GM12873 (cell line): ENCODE data around the gene HRH3.

ENCODE experiments used
- TF ChIP-seq, protein P1 (sequence below): IDR thresholded peaks from 2 replicates; pipeline ENCODE4 v1.5.1; 2012; ENCODE audit warnings: low read depth, mild to moderate bottlenecking, moderate library complexity, low read length, control low read depth; ENCODE audit not compliant: insufficient read depth; ENCODE audit errors: missing control alignments

The HRH3 gene

GRCh38 chr20:62253398-62253797 is 33.3 kb upstream of the HRH3 start:
- TF ChIP-seq, protein P1, sequence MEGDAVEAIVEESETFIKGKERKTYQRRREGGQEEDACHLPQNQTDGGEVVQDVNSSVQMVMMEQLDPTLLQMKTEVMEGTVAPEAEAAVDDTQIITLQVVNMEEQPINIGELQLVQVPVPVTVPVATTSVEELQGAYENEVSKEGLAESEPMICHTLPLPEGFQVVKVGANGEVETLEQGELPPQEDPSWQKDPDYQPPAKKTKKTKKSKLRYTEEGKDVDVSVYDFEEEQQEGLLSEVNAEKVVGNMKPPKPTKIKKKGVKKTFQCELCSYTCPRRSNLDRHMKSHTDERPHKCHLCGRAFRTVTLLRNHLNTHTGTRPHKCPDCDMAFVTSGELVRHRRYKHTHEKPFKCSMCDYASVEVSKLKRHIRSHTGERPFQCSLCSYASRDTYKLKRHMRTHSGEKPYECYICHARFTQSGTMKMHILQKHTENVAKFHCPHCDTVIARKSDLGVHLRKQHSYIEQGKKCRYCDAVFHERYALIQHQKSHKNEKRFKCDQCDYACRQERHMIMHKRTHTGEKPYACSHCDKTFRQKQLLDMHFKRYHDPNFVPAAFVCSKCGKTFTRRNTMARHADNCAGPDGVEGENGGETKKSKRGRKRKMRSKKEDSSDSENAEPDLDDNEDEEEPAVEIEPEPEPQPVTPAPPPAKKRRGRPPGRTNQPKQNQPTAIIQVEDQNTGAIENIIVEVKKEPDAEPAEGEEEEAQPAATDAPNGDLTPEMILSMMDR: no peak

GRCh38 chr20:62252342-62252966 is 32.4 kb upstream of the HRH3 start:
- TF ChIP-seq, protein P1: no peak

- TF ChIP-seq, protein P1: no peak
Observed at GRCh38 chr20:62248890-62249560, 28.9 kb upstream of the HRH3 start.

DNA sequence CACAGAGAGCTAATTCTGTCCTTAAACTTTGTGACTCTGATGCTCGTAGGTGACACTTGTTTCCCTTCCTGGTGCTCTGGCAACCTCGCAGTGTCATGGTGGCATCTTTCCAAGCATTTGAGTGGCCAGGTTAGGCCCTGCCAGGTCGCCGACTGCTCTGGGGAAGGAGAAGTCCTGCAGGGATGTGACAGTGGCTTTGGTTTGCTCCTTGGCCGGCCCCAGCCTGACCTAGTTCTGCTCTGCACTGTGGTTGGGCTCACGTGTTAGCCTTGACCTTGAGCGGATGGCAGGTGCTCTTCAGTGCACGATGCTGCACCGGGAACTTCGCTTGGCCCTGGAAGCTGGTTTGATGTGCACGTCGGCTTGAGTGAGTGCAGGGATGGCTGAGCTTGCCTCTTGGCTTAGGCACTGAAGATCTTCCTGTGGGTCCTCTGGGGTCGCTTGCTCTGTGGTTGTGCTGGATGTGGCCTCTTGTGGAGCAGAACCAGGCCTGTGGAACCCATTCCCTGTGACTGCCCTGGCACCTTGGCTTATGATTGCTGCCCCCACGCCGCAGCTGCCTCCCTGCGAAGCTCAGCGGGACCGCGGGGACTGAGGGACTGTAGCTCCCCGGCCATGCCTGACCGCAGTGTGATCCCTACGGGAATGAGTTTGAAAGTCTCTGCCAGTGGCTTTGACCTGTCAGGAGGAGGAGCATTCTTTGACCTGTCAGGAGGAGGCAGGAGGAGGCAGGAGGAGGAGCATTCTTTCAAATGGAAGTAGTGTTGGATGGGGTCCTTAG is 27.0 kb upstream of the HRH3 start:
- TF ChIP-seq, protein P1: no peak

DNA sequence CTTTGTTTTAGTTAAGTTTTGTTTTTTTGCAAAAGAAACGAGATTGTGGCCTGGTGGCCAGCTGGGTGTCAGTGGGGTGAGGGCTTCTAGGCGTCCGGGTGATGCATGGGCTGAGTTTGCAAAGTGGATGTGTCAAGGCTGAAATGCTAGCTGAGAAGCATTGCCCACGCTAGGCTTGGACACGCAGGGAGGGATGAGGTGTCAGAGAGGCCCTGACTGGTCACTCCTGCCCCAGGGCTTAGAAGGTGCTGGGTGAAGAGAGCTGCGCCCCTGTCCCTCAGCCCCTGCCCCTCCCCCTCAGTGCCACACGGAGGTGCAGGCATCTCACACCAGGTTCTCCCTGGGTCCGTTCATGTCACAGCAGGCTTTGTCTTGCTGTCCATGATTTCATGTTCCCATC is 26.4 kb upstream of the HRH3 start:
- TF ChIP-seq, protein P1: no peak

GRCh38 chr20:62245911-62246280 is 25.8 kb upstream of the HRH3 start:
- TF ChIP-seq, protein P1: no peak

DNA sequence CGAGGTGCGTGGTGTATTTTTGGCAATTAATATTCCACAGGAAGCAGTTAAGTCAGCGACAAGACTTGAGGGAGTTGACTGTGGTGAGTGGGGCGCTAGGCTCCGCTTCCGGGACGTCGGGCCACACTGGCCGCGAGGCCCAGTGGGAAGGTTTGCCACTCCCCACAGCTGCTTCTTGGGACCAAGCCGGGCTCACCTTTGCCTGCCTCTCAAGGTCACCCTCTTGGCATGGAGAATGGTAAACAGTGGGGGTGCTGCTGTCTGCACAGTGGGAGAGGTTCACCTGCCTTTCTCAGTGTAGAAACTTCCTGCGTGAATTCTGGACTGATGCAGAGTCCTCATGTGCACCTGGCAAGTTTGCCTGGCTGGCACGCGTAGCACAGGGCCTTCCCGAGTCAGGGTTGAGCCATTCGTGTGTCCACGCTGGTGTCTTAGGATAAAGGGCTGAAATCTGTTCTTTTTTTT is 24.6 kb upstream of the HRH3 start:
- TF ChIP-seq, protein P1: no peak
